Stimulated activated CD8-positive, alpha-beta memory T cell treated with anti-CD3 and anti-CD28 coated beads, Interleukin-4, amount 100 ng/mL, for 4 hours (primary cell): Measurements from ENCODE around the gene ARL6IP1.
"Not testable (repeated sequence)": the region's sequence is repeated elsewhere in the genome, so short reads cannot be mapped to it uniquely, and the experiment has no call there.

Source experiments
- DNase-seq, 2 donors: peaks; one replicate each; pipeline ENCODE4 v3.0.0-alpha.2; 2020; ENCODE audit warnings: low read depth in 2 of 2, low spot score in 1 of 2

Gene ARL6IP1

GRCh38 chr16:18800293-18800692 lies 1.1 kb downstream of the ARL6IP1 start:
- DNase-seq: no peak

- no peak for DNase-seq
These were observed 1.8 kb downstream of the ARL6IP1 start for GRCh38 chr16:18799500-18799899.

GRCh38 chr16:18797746-18798145 lies 3.6 kb downstream of the ARL6IP1 start:
- no peak for DNase-seq

GRCh38 chr16:18796377-18796776 lies 5.0 kb downstream of the ARL6IP1 start:
- DNase-seq: no peak

- no peak for DNase-seq
These were observed 8.4 kb downstream of the ARL6IP1 start for GRCh38 chr16:18792836-18793433.

GRCh38 chr16:18789850-18790706 lies 11.3 kb downstream of the ARL6IP1 start, which contains the start of gene RPS15A:
Gene RPS15A, minus strand, starts transcription at chr16:18790334. Its CDS starts 1,221 bp downstream, at chr16:18789113.
- peak; percentile 77 to 87 for DNase-seq

GRCh38 chr16:18789515-18789849 lies 11.9 kb downstream of the ARL6IP1 start:
- no peak for DNase-seq

GRCh38 chr16:18788828-18789514 lies 12.4 kb downstream of the ARL6IP1 start:
- DNase-seq: no peak

GRCh38 chr16:18784917-18785623 lies 16.3 kb downstream of the ARL6IP1 start:
- DNase-seq: no peak

- no peak for DNase-seq
These were observed 17.7 kb downstream of the ARL6IP1 start for GRCh38 chr16:18783430-18784341.

- DNase-seq: no peak
These were observed 18.5 kb downstream of the ARL6IP1 start for GRCh38 chr16:18782697-18783429.

GRCh38 chr16:18781232-18781631 lies 20.1 kb downstream of the ARL6IP1 start:
- not testable (repeated sequence) for DNase-seq

GRCh38 chr16:18780460-18781026 lies 20.8 kb downstream of the ARL6IP1 start:
- DNase-seq: not testable (repeated sequence)

- not testable (repeated sequence) for DNase-seq
These were observed 23.7 kb downstream of the ARL6IP1 start for GRCh38 chr16:18777664-18778063.

GRCh38 chr16:18776334-18776733 lies 25.0 kb downstream of the ARL6IP1 start:
- DNase-seq: not testable (repeated sequence)

- DNase-seq: not testable (repeated sequence)
These were observed 26.7 kb downstream of the ARL6IP1 start for GRCh38 chr16:18774651-18775050.

- not testable (repeated sequence) for DNase-seq
These were observed 29.2 kb downstream of the ARL6IP1 start for GRCh38 chr16:18772171-18772570.

- DNase-seq: not testable (repeated sequence)
These were observed 30.9 kb downstream of the ARL6IP1 start for GRCh38 chr16:18770336-18770962.

- DNase-seq: peak in 1 of 2 donors; percentile 9
These were observed 34.1 kb downstream of the ARL6IP1 start for GRCh38 chr16:18767217-18767616.
